H1 (cell line): Measurements from ENCODE around the gene FYTTD1. TPM values are rescaled to one million over a fixed set of nuclear protein-coding genes. Genes with fewer than 3 reads are reported as not detected.

Experiments
- CTCF ChIA-PET: fragments of 300-600 bp; sonication (Branson Sonifier 250); formaldehyde crosslinking; loops from one replicate; lab custom pipeline; 2021; ENCODE audit not compliant: partially characterized antibody; lab: Charles Lee
- POLR2A ChIA-PET: fragments of 300-600 bp; sonication (Branson Sonifier 250); formaldehyde crosslinking; loops from one replicate; lab custom pipeline; 2021; ENCODE audit warnings: inconsistent platforms; ENCODE audit not compliant: partially characterized antibody; lab: Charles Lee
- DNase-seq, 2 experiments: peaks; one replicate each; pipeline versions ENCODE4 v3.0.0 to v3.0.0-alpha.2; 2010 to 2022; ENCODE audit warnings: low spot score in 2 of 2, low read depth in 1 of 2, mixed read lengths in 1 of 2
- FAIRE-seq: peaks from 2 replicates; lab custom pipeline; 2011; peaks lifted over from hg19 to GRCh38; lab: Jason Lieb, UNC
- H2AFZ ChIP-seq: 2 replicates; pipeline ENCODE4 v1.8.1; 2012; ENCODE audit warnings: low read length, inconsistent platforms
- H2AK5ac ChIP-seq: 2 replicates; pipeline ENCODE4 v1.6.1; 2013; ENCODE audit warnings: low read depth, low read length
- H2BK120ac ChIP-seq: replicated peaks from 2 replicates; pipeline ENCODE3; 2013; ENCODE audit warnings: low read depth, low read length, inconsistent platforms
- H2BK12ac ChIP-seq: 2 replicates; pipeline ENCODE4 v1.6.1; 2013; ENCODE audit warnings: low read depth, low read length
- H2BK15ac ChIP-seq: 2 replicates; pipeline ENCODE4 v1.6.1; 2013; ENCODE audit warnings: low read length
- H2BK20ac ChIP-seq: 2 replicates; pipeline ENCODE4 v1.6.1; 2013; ENCODE audit warnings: low read length
- H2BK5ac ChIP-seq: 2 replicates; pipeline ENCODE4 v1.6.1; 2013; ENCODE audit warnings: low read depth, low read length
- H3K14ac ChIP-seq: 2 replicates; pipeline ENCODE4 v1.6.1; 2013; ENCODE audit warnings: inconsistent platforms; ENCODE audit not compliant: insufficient read length
- H3K18ac ChIP-seq: 2 replicates; pipeline ENCODE4 v1.6.1; 2013; ENCODE audit warnings: low read length; ENCODE audit errors: extremely low read depth
- H3K23ac ChIP-seq: 2 replicates; pipeline ENCODE4 v1.6.1; 2013; ENCODE audit warnings: inconsistent platforms; ENCODE audit not compliant: insufficient read length
- H3K23me2 ChIP-seq: 2 replicates; pipeline ENCODE4 v1.6.1; 2013; ENCODE audit warnings: low read depth, low read length
- H3K27ac ChIP-seq: 2 replicates; pipeline ENCODE4 v1.6.1; 2011; ENCODE audit warnings: low read depth, low read length, inconsistent platforms
- H3K27me3 ChIP-seq, 4 experiments: replicated peaks in 1 of 4; 1 replicate in 1 of 4; 2 replicates in 3 of 4; pipeline versions ENCODE4 v1.6.1 to v1.8.1; 2011 to 2013; ENCODE audit warnings: low read length in 3 of 4, mild to moderate bottlenecking in 3 of 4, inconsistent platforms in 2 of 4, mixed read lengths in 2 of 4, moderate library complexity in 1 of 4; ENCODE audit not compliant: control insufficient read depth in 3 of 4, insufficient read depth in 3 of 4; ENCODE audit errors: extremely low read depth in 1 of 4
- H3K36me3 ChIP-seq, 4 experiments: 2 replicates each; pipeline versions ENCODE4 v1.6.1 to v1.8.1; 2011 to 2013; ENCODE audit warnings: mild to moderate bottlenecking in 4 of 4, low read length in 3 of 4, moderate library complexity in 2 of 4, control low read depth in 1 of 4, inconsistent platforms in 1 of 4; ENCODE audit not compliant: insufficient read depth in 4 of 4, control insufficient read depth in 2 of 4
- H3K4ac ChIP-seq: replicated peaks from 2 replicates; pipeline ENCODE3; 2013; ENCODE audit warnings: low read length, low read depth, mixed read lengths, inconsistent platforms; ENCODE audit not compliant: insufficient read length
- H3K4me1 ChIP-seq, 4 experiments: replicated peaks in 1 of 4; 1 replicate in 1 of 4; 2 replicates in 3 of 4; pipeline versions ENCODE4 v1.6.1 to v1.8.1; 2011 to 2013; ENCODE audit warnings: low read length in 3 of 4, inconsistent platforms in 2 of 4, mixed read lengths in 1 of 4; ENCODE audit not compliant: insufficient read depth in 4 of 4, control insufficient read depth in 3 of 4
- H3K4me2 ChIP-seq, 2 experiments: 2 replicates each; pipeline versions ENCODE4 v1.6.1 to v1.8.1; 2011 to 2013; ENCODE audit warnings: low read depth in 2 of 2, low read length in 2 of 2, control low read depth in 1 of 2, inconsistent platforms in 1 of 2, mild to moderate bottlenecking in 1 of 2; ENCODE audit not compliant: insufficient read depth in 1 of 2
- H3K4me3 ChIP-seq, 4 experiments: fragments of 200-600, 300-600 bp in 1 of 4; sonication (generic), shearing (Covaris generic), sonication (Bioruptor Twin) in 1 of 4; 2 replicates each; pipeline versions ENCODE4 v1.5.1 to v1.8.1; 2011 to 2016; ENCODE audit warnings: low read length in 4 of 4, low read depth in 3 of 4, control low read depth in 2 of 4, inconsistent platforms in 2 of 4, mild to moderate bottlenecking in 2 of 4, mixed read lengths in 1 of 4, moderate library complexity in 1 of 4; ENCODE audit not compliant: insufficient read depth in 2 of 4; ENCODE audit errors: extremely low read depth in 1 of 4
- H3K56ac ChIP-seq: replicated peaks from 2 replicates; pipeline ENCODE3; 2013; ENCODE audit warnings: low read depth, mild to moderate bottlenecking, mixed read lengths, low read length, inconsistent platforms; ENCODE audit not compliant: insufficient read length
- H3K79me1 ChIP-seq: 2 replicates; pipeline ENCODE4 v1.6.1; 2013; ENCODE audit warnings: low read depth, low read length, control low read depth
- H3K79me2 ChIP-seq, 2 experiments: 2 replicates each; pipeline versions ENCODE4 v1.6.1 to v1.8.1; 2012 to 2013; ENCODE audit warnings: low read length in 2 of 2, mild to moderate bottlenecking in 2 of 2, inconsistent platforms in 1 of 2; ENCODE audit not compliant: insufficient read depth in 2 of 2, control insufficient read depth in 1 of 2
- H3K9ac ChIP-seq, 4 experiments: replicated peaks in 1 of 4; 1 replicate in 1 of 4; 2 replicates in 3 of 4; pipeline versions ENCODE4 v1.6.1 to v1.8.1; 2011 to 2013; ENCODE audit warnings: low read depth in 3 of 4, low read length in 3 of 4, control low read depth in 2 of 4, mild to moderate bottlenecking in 2 of 4, moderate library complexity in 2 of 4, inconsistent platforms in 1 of 4; ENCODE audit errors: extremely low read depth in 1 of 4
- H3K9me3 ChIP-seq, 2 experiments: 2 replicates each; pipeline versions ENCODE4 v1.6.1 to v1.8.1; 2012 to 2013; ENCODE audit warnings: mild to moderate bottlenecking in 2 of 2, moderate library complexity in 2 of 2, control low read depth in 1 of 2, inconsistent platforms in 1 of 2, low read depth in 1 of 2, low read length in 1 of 2, mixed read lengths in 1 of 2; ENCODE audit not compliant: insufficient read depth in 2 of 2
- H4K20me1 ChIP-seq, 2 experiments: replicated peaks in 1 of 2; 2 replicates each; pipeline versions ENCODE3 to v1.8.1; 2011 to 2013; ENCODE audit warnings: inconsistent platforms in 2 of 2, low read length in 2 of 2, mild to moderate bottlenecking in 1 of 2; ENCODE audit not compliant: insufficient read depth in 2 of 2, control insufficient read depth in 1 of 2
- H4K5ac ChIP-seq: 2 replicates; pipeline ENCODE4 v1.6.1; 2013; ENCODE audit warnings: low read length, low read depth, mixed read lengths, inconsistent platforms; ENCODE audit not compliant: insufficient read length
- H4K8ac ChIP-seq: 2 replicates; pipeline ENCODE4 v1.8.0; 2013; ENCODE audit warnings: mild to moderate bottlenecking, moderate library complexity, low read length, inconsistent platforms; ENCODE audit not compliant: insufficient read depth; ENCODE audit errors: extremely low read depth
- H4K91ac ChIP-seq: replicated peaks from 2 replicates; pipeline ENCODE3; 2013; ENCODE audit warnings: low read length, mixed read lengths, inconsistent platforms; ENCODE audit not compliant: insufficient read length
- HDAC2 ChIP-seq, 2 experiments: fragments of 300-600 bp in 1 of 2; sonication (generic) in 1 of 2; IDR thresholded peaks; 2 replicates each; pipeline ENCODE4 v1.6.1; 2011 to 2012; ENCODE audit warnings: low read depth in 2 of 2, low read length in 2 of 2, mild to moderate bottlenecking in 2 of 2, moderate library complexity in 2 of 2, borderline replicate concordance in 1 of 2, inconsistent platforms in 1 of 2
- POU5F1 ChIP-seq: IDR thresholded peaks from 2 replicates; pipeline ENCODE4 v1.6.1; 2011; ENCODE audit warnings: low read depth, mild to moderate bottlenecking, low read length, moderate library complexity
- SP1 ChIP-seq: IDR thresholded peaks from 2 replicates; pipeline ENCODE4 v1.6.1; 2011; ENCODE audit warnings: low read depth, low read length
- WGBS, 2 experiments: shearing (Covaris generic) in 1 of 2; methylation state at CpG; one replicate each; pipeline versions ENCODE4 v1.1.6 to v1.1.7; 2013 to 2015; ENCODE audit warnings: low lambda C conversion rate in 2 of 2, mixed read lengths in 2 of 2, inconsistent platforms in 1 of 2, low coverage in 1 of 2, missing lambda C conversion rate in 1 of 2; ENCODE audit not compliant: insufficient replicate concordance in 2 of 2, insufficient coverage in 1 of 2, insufficient read length in 1 of 2; ENCODE audit errors: extremely low coverage in 1 of 2, missing lambda C conversion rate in 1 of 2; 5-methylcytosine and 5-hydroxymethylcytosine counted together
- polyA plus RNA-seq, 7 experiments: library from polyadenylated mRNA; depleted of rRNA in 3 of 7; stranded (reverse) in 5 of 7; unstranded in 2 of 7; fragments of >200 nt in 5 of 7; fragments of 200-250 nt in 2 of 7; gene quantifications; 1 replicate in 5 of 7; 2 replicates in 1 of 7; 4 replicates in 1 of 7; pipeline versions ENCODE4 v1.2.1 to v1.2.3, GENCODE V29; 2011 to 2013; ENCODE audit warnings: missing spikeins in 2 of 7, mixed read lengths in 2 of 7
- total RNA-seq: library from RNA; stranded (reverse); fragmentation: NEBNext Ultra II Directional; extraction: Animal tissue kit (Norgen Biotek cat#: 25700); gene quantifications from 2 replicates; pipeline ENCODE4 v1.2.1, GENCODE V29; 2021
- TF ChIP-seq, protein P1 (sequence below): IDR thresholded peaks from 2 replicates; pipeline ENCODE4 v1.6.1; 2012; ENCODE audit warnings: inconsistent platforms
- TF ChIP-seq, protein P2 (sequence below), 3 experiments: IDR thresholded peaks; 1 replicate in 2 of 3; 2 replicates in 1 of 3; pipeline versions ENCODE4 v1.5.1 to v1.6.1; 2011; ENCODE audit warnings: low read length in 3 of 3, mild to moderate bottlenecking in 3 of 3, inconsistent platforms in 2 of 3, low read depth in 1 of 3, moderate library complexity in 1 of 3; ENCODE audit not compliant: insufficient read depth in 1 of 3; ENCODE audit errors: control extremely low read depth in 1 of 3

Gene FYTTD1
- total and polyA plus RNA-seq, 2 of the 8 experiments (the other 6 are each of a cell fraction or from before 2014, with no cell fraction given): 3.1 to 24.4 TPM

DNA sequence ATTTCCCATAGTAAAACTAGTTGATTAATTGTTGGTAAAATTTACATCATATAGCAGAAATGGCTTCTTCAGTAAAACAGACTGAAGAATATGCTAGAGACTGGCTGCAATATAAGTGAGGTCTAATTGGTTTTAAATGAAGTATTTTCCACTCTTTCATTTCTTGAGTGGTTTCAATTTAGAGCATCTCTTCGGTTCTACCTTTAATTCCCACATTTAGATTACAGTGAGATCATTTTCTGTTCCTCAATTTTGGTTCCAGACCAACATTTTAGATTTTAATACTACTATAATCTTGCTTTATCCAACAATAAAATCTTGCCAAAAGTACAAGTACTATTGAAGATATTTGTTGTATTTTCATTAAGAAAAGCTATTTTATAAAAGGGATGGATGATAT lies 40.4 kb downstream of the FYTTD1 start:
- no peak for DNase-seq
- TF ChIP-seq HDAC2 (IDR thresholded peaks at IDR 0.05; ENCODE audit: borderline replicate concordance in 1 of 2, low read depth in 2 of 2, low read length in 2 of 2) (no peak), SP1 (no peak), POU5F1 (no peak)
- TF ChIP-seq, protein P1, sequence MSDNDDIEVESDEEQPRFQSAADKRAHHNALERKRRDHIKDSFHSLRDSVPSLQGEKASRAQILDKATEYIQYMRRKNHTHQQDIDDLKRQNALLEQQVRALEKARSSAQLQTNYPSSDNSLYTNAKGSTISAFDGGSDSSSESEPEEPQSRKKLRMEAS: no peak
- TF ChIP-seq, protein P2, sequence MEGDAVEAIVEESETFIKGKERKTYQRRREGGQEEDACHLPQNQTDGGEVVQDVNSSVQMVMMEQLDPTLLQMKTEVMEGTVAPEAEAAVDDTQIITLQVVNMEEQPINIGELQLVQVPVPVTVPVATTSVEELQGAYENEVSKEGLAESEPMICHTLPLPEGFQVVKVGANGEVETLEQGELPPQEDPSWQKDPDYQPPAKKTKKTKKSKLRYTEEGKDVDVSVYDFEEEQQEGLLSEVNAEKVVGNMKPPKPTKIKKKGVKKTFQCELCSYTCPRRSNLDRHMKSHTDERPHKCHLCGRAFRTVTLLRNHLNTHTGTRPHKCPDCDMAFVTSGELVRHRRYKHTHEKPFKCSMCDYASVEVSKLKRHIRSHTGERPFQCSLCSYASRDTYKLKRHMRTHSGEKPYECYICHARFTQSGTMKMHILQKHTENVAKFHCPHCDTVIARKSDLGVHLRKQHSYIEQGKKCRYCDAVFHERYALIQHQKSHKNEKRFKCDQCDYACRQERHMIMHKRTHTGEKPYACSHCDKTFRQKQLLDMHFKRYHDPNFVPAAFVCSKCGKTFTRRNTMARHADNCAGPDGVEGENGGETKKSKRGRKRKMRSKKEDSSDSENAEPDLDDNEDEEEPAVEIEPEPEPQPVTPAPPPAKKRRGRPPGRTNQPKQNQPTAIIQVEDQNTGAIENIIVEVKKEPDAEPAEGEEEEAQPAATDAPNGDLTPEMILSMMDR (IDR thresholded peaks at IDR 0.05; ENCODE audit: control extremely low read depth in 1 of 3, insufficient read depth in 1 of 3, low read depth in 1 of 3, low read length in 3 of 3): no peak
- TF ChIP-seq, all 59 proteins: peak for 0
- H3K23ac ChIP-seq: no peak overlapping the region
- H3K4ac ChIP-seq: no peak overlapping the region
- no peaks in the 10 kb centered on the region for H3K79me1 ChIP-seq
- FAIRE-seq: no peak
- H2BK15ac ChIP-seq: no peak overlapping the region
- H3K14ac ChIP-seq: no peak overlapping the region
- H3K27me3 ChIP-seq: no peaks in the 10 kb centered on the region
- no peak overlapping the region for H2BK120ac ChIP-seq
- no peak overlapping the region for H2BK5ac ChIP-seq
- H3K27ac ChIP-seq: no peak overlapping the region
- no peak overlapping the region for H4K5ac ChIP-seq
- H3K23me2 ChIP-seq: no peaks in the 10 kb centered on the region
- H2AFZ ChIP-seq: no peak overlapping the region
- H3K9ac ChIP-seq: no peak overlapping the region
- no peaks in the 10 kb centered on the region for H3K36me3 ChIP-seq
- H3K4me2 ChIP-seq: peak overlapping the region in 1 of 2 experiments; percentile 89; a peak in 2 of 4 replicates
- WGBS, 2 experiments: 87% methylated on average over 1 of the region's 1 CpG; no CpG with 5 or more reads in 1 of the 2 experiments
- H4K20me1 ChIP-seq: peaks cover 0 to under 1% of the 10 kb centered on the region in 2 experiments
- CTCF ChIA-PET: interaction anchor here (1.4 to 1.9 kb wide), 2 partner anchors 12 to 13 kb away, joined by 5 read pairs; no protein-coding TSS in a partner anchor
- no peak overlapping the region for H2BK12ac ChIP-seq
- no peak overlapping the region for H4K8ac ChIP-seq
- peaks cover 2 to 33% of the 10 kb centered on the region in 2 experiments for H3K79me2 ChIP-seq
- no peak overlapping the region for H4K91ac ChIP-seq
- H3K18ac ChIP-seq: no peak overlapping the region
- H3K4me1 ChIP-seq: no peaks in the 10 kb centered on the region
- peak overlapping the region in 1 of 4 experiments; percentile 98; a peak in 4 of 8 replicates for H3K4me3 ChIP-seq
- POLR2A ChIA-PET: interaction anchor here (0.5 to 0.6 kb wide), 2 partner anchors 14 to 19 kb away, joined by 3 read pairs; no protein-coding TSS in a partner anchor
- H2AK5ac ChIP-seq: no peak overlapping the region
- no peak overlapping the region for H3K56ac ChIP-seq
- H2BK20ac ChIP-seq: no peak overlapping the region
- H3K9me3 ChIP-seq: no peaks in the 10 kb centered on the region
